Panc1 (cell line): ENCODE results near the gene GNAI1. TPM values are rescaled to one million over a fixed set of nuclear protein-coding genes. Genes with fewer than 3 reads are reported as not detected.

ENCODE experiments used
- ATAC-seq: fragments of 200-7000 bp; cut with Tn5 transposase; 2 replicates; pipeline ENCODE4 v1.9.1; 2020; ENCODE audit warnings: mild to moderate bottlenecking, moderate library complexity
- BruUV-seq: library from RNA; stranded (reverse); fragments of 400-500 nt; replicated peaks from 2 replicates; lab custom pipeline; 2021; lab: Mats Ljungman, UMichigan
- CTCF ChIA-PET: fragments of 300-600 bp; sonication (Branson Sonifier 250); formaldehyde crosslinking; loops from one replicate; lab custom pipeline; 2022; ENCODE audit warnings: antibody characterized with exemption; lab: Charles Lee
- POLR2A ChIA-PET: fragments of 300-600 bp; sonication (Branson Sonifier 250); formaldehyde crosslinking; loops from one replicate; lab custom pipeline; 2022; ENCODE audit warnings: antibody characterized with exemption; lab: Charles Lee
- DNase-seq: peaks from one replicate; pipeline ENCODE4 v3.0.0-alpha.2; 2010; ENCODE audit warnings: low read depth, low spot score
- H3K27ac ChIP-seq: 2 replicates; pipeline ENCODE4 v1.5.1; 2011; ENCODE audit warnings: mild to moderate bottlenecking, low read length, inconsistent platforms
- H3K27me3 ChIP-seq: fragments of 200-500 bp; sonication (Bioruptor generic); 2 replicates; pipeline ENCODE4 v1.6.0; 2014; ENCODE audit warnings: low read length, inconsistent platforms; ENCODE audit not compliant: control insufficient read depth, insufficient read depth
- H3K36me3 ChIP-seq: fragments of 200-500 bp; sonication (Bioruptor generic); 2 replicates; pipeline ENCODE4 v1.5.1; 2014; ENCODE audit warnings: inconsistent platforms, mild to moderate bottlenecking, low read length, moderate library complexity; ENCODE audit not compliant: control insufficient read depth, insufficient read depth
- H3K4me1 ChIP-seq: 2 replicates; pipeline ENCODE4 v1.5.1; 2011; ENCODE audit warnings: inconsistent platforms, mild to moderate bottlenecking, low read length, moderate library complexity; ENCODE audit not compliant: control insufficient read depth, insufficient read depth
- H3K4me3 ChIP-seq, 2 experiments: 2 replicates each; pipeline ENCODE4 v1.5.1; 2011 to 2012; ENCODE audit warnings: low read depth in 2 of 2, low read length in 2 of 2, mild to moderate bottlenecking in 2 of 2, inconsistent platforms in 1 of 2, moderate library complexity in 1 of 2
- H3K9me3 ChIP-seq: fragments of 200-500 bp; sonication (Bioruptor generic); 2 replicates; pipeline ENCODE4 v1.5.1; 2014; ENCODE audit warnings: low read depth, mild to moderate bottlenecking, inconsistent platforms, low read length, moderate library complexity; ENCODE audit not compliant: control insufficient read depth, insufficient read depth
- POLR2AphosphoS5 ChIP-seq: IDR thresholded peaks from 2 replicates; pipeline ENCODE4 v1.6.1; 2012; ENCODE audit warnings: mild to moderate bottlenecking, low read depth, low read length, moderate library complexity
- SIN3A ChIP-seq: IDR thresholded peaks from 2 replicates; pipeline ENCODE4 v1.6.1; 2012; ENCODE audit warnings: low read depth, mild to moderate bottlenecking, low read length, moderate library complexity, borderline replicate concordance; ENCODE audit not compliant: insufficient read depth
- TCF7L2 ChIP-seq: IDR thresholded peaks from 2 replicates; pipeline ENCODE4 v1.6.1; 2011; ENCODE audit warnings: mild to moderate bottlenecking, low read depth, low read length, inconsistent platforms
- in situ Hi-C: cut with HindIII; loops from 2 replicates; pipeline ENCODE4 v1.10.0; 2016; ENCODE audit warnings: low sequenced_read_pairs, low pct_unique_long_range_greater_than_20kb
- intact Hi-C: fragments of 100-400 bp; cut with micrococcal nuclease; formaldehyde crosslinking; loops from one replicate; pipeline ENCODE4 v1.10.0; 2022; ENCODE audit not compliant: unreplicated experiment
- total RNA-seq: library from RNA; stranded (reverse); gene quantifications from one replicate; pipeline ENCODE4 v1.2.1, GENCODE V29; 2021; ENCODE audit not compliant: unreplicated experiment
- TF ChIP-seq, protein P1 (sequence below), 2 experiments: IDR thresholded peaks; 2 replicates each; pipeline ENCODE4 v1.6.1; 2011 to 2012; ENCODE audit warnings: low read depth in 2 of 2, control low read depth in 1 of 2, low read length in 1 of 2, mild to moderate bottlenecking in 1 of 2, moderate library complexity in 1 of 2; ENCODE audit not compliant: insufficient read depth in 1 of 2
- TF ChIP-seq, protein P2 (sequence below): fragments of 450-650 bp; IDR thresholded peaks from 2 replicates; pipeline ENCODE4 v1.5.1; 2017; ENCODE audit warnings: mild to moderate bottlenecking

Gene GNAI1
- total RNA-seq, 1 experiment from 2014 or later = 19.2 TPM

DNA sequence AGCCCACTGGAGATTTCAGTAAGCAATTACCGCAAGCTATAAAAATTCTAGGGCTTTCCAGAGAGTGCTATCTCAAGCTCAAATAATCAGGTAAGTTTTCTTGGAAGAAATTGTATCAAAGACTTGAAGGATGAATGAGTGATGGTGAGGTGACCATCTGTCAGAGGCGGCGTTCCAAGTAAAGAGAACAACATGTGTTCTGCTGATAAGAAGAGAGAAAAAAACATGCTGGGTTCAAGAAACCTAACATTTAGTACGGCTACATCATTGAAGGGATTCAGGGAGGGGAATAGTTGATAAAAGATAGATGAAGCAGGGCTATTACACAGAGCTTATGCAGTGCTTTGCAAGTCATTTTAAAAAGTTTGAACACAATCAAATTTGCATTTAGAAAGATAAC is 100.7 kb downstream of the GNAI1 start:
- Histone ChIP-seq H3K36me3 (no peaks in the 10 kb centered on the region; the same call in 1 of the 2 replicates), H3K27me3 (no peaks in the 10 kb centered on the region; the same call in 1 of the 2 replicates), H3K4me3 (no peak overlapping the region), H3K9me3 (no peaks in the 10 kb centered on the region), H3K4me1 (no peaks in the 10 kb centered on the region), H3K27ac (no peak overlapping the region)
- in situ Hi-C loops = no loop called here
- POLR2A ChIA-PET = no interaction called here
- no peak for DNase-seq
- no TSS peak for BruUV-seq
- intact Hi-C loops = no loop called here
- TF ChIP-seq POLR2AphosphoS5 (no peak), SIN3A (no peak), TCF7L2 (no peak)
- TF ChIP-seq, protein P1, sequence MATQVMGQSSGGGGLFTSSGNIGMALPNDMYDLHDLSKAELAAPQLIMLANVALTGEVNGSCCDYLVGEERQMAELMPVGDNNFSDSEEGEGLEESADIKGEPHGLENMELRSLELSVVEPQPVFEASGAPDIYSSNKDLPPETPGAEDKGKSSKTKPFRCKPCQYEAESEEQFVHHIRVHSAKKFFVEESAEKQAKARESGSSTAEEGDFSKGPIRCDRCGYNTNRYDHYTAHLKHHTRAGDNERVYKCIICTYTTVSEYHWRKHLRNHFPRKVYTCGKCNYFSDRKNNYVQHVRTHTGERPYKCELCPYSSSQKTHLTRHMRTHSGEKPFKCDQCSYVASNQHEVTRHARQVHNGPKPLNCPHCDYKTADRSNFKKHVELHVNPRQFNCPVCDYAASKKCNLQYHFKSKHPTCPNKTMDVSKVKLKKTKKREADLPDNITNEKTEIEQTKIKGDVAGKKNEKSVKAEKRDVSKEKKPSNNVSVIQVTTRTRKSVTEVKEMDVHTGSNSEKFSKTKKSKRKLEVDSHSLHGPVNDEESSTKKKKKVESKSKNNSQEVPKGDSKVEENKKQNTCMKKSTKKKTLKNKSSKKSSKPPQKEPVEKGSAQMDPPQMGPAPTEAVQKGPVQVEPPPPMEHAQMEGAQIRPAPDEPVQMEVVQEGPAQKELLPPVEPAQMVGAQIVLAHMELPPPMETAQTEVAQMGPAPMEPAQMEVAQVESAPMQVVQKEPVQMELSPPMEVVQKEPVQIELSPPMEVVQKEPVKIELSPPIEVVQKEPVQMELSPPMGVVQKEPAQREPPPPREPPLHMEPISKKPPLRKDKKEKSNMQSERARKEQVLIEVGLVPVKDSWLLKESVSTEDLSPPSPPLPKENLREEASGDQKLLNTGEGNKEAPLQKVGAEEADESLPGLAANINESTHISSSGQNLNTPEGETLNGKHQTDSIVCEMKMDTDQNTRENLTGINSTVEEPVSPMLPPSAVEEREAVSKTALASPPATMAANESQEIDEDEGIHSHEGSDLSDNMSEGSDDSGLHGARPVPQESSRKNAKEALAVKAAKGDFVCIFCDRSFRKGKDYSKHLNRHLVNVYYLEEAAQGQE (IDR thresholded peaks at IDR 0.05; ENCODE audit: insufficient read depth in 1 of 2, low read depth in 2 of 2, low read length in 1 of 2) = no peak
- TF ChIP-seq, protein P2, sequence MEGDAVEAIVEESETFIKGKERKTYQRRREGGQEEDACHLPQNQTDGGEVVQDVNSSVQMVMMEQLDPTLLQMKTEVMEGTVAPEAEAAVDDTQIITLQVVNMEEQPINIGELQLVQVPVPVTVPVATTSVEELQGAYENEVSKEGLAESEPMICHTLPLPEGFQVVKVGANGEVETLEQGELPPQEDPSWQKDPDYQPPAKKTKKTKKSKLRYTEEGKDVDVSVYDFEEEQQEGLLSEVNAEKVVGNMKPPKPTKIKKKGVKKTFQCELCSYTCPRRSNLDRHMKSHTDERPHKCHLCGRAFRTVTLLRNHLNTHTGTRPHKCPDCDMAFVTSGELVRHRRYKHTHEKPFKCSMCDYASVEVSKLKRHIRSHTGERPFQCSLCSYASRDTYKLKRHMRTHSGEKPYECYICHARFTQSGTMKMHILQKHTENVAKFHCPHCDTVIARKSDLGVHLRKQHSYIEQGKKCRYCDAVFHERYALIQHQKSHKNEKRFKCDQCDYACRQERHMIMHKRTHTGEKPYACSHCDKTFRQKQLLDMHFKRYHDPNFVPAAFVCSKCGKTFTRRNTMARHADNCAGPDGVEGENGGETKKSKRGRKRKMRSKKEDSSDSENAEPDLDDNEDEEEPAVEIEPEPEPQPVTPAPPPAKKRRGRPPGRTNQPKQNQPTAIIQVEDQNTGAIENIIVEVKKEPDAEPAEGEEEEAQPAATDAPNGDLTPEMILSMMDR = no peak
- CTCF ChIA-PET = no interaction called here
- no peak for ATAC-seq

DNA sequence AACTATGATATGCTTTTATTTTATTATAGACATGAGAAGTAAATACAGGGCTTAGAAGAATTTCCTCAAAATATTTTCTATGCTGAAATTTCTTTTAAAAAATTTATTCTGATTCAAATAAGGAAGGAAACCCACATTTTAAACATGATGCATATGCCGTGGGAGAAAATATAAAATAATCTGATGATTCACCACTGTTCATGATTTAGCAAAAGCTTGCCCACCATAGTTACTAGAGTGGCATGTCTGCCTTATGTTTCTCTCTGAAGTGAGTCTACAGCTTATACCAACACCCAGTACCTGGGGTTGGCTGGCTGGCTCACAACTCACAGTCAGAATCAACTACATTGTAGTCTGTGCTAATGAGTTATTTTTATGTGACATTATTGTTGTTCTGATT is 102.0 kb downstream of the GNAI1 start:
- no peaks in the 10 kb centered on the region for H3K4me1 ChIP-seq
- no peak overlapping the region for H3K27ac ChIP-seq
- intact Hi-C loops = no loop called here
- H3K27me3 ChIP-seq = no peaks in the 10 kb centered on the region; the same call in 1 of the 2 replicates
- no peaks in the 10 kb centered on the region; the same call in 1 of the 2 replicates for H3K36me3 ChIP-seq
- no peak for DNase-seq
- H3K9me3 ChIP-seq = no peaks in the 10 kb centered on the region
- BruUV-seq = no TSS peak
- in situ Hi-C loops = no loop called here
- no peak overlapping the region for H3K4me3 ChIP-seq
- CTCF ChIA-PET = no interaction called here
- TF ChIP-seq, protein P1 (IDR thresholded peaks at IDR 0.05; ENCODE audit: insufficient read depth in 1 of 2, low read depth in 2 of 2, low read length in 1 of 2) = no peak
- TF ChIP-seq, protein P2 = no peak
- TF ChIP-seq TCF7L2 (no peak), POLR2AphosphoS5 (no peak)
- no peak for ATAC-seq
- POLR2A ChIA-PET = no interaction called here
